Omental fat pad (tissue), 4 donors: Measurements from ENCODE around the gene ZC3H14. TPM values are rescaled to one million over a fixed set of nuclear protein-coding genes. Genes with fewer than 3 reads are reported as not detected.

ENCODE experiments used
- ATAC-seq: fragments of 150-250 bp; one replicate; pipeline ENCODE4 v1.9.1; 2016; ENCODE audit warnings: mild to moderate bottlenecking, moderate library complexity; ENCODE audit not compliant: low FRiP score
- DNase-seq: peaks from one replicate; pipeline ENCODE4 v3.0.0-alpha.2; 2019; ENCODE audit warnings: low spot score
- CTCF ChIP-seq, 3 donors: fragments of 450-650 bp; IDR thresholded peaks; one replicate each; pipeline ENCODE4 v1.5.1; 2016 to 2017; ENCODE audit warnings: antibody characterized with exemption in 3 of 3, mild to moderate bottlenecking in 3 of 3, moderate library complexity in 2 of 3
- total RNA-seq, 4 donors: library from RNA; depleted of rRNA; stranded (reverse); fragments of >200 nt; gene quantifications; one replicate each; pipeline ENCODE4 v1.1.0, GENCODE V29; 2016

The ZC3H14 gene
- total RNA-seq, 4 donors from 2014 or later = 66.2 to 72.8 (median 69.5) TPM

GRCh38 chr14:88590173-88590572 is 27.3 kb downstream of the ZC3H14 start:
- TF ChIP-seq CTCF (IDR thresholded peaks at IDR 0.05) = no peak
- ATAC-seq = no peak
- no peak for DNase-seq

GRCh38 chr14:88592031-88592430 is 29.2 kb downstream of the ZC3H14 start:
- ATAC-seq = no peak

DNA sequence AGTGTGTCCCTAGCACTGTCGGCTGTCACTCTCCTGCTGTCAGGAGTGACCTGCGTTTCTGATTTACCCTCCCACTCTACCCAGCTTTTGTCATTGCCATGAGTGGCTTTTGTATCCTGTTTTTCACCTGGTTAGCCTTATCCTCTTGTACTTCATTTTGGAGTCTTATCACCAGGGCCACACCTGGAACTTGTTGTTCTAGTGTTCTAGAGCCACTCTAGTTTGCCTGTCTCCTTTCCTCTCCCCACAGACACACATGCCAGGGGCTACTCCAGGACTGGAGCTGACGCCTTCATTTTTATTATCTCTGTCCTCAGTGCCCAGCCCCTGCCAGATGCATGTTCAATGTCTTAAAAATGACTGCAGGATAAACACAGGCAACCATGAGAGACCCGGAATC is 34.2 kb downstream of the ZC3H14 start:
- no peak for DNase-seq
- no peak for TF ChIP-seq CTCF (IDR thresholded peaks at IDR 0.05)
- ATAC-seq = no peak

More at GRCh38 chr14:88592031-88592430, 29.2 kb downstream of the ZC3H14 start:
- no peak for TF ChIP-seq CTCF (IDR thresholded peaks at IDR 0.05)
- no peak for DNase-seq

DNA sequence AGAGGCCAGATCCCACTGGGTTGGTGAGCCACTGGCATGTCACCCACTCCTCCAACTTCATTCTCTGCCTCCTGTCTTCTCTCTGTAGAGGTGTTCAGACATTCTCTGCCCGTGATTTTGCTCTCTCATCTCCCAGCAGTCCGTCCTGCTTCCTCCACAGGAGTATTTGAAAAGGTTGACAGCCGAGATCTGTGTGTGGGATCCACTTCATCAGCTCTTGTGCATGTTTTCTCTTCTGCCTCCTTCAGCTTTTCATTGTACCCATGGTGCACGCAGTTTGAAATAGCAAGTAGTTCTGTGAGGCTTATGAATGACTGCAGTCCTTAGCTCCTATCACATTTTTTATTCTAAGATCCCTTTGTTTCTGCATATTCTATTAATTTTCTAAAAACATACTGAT is 34.8 kb downstream of the ZC3H14 start:
- DNase-seq (no peak), ATAC-seq (no peak)
- TF ChIP-seq CTCF (IDR thresholded peaks at IDR 0.05) = no peak

- ATAC-seq = no peak
- DNase-seq = no peak
- TF ChIP-seq CTCF (IDR thresholded peaks at IDR 0.05) = no peak
Observed at GRCh38 chr14:88598097-88598675, 35.3 kb downstream of the ZC3H14 start.

DNA sequence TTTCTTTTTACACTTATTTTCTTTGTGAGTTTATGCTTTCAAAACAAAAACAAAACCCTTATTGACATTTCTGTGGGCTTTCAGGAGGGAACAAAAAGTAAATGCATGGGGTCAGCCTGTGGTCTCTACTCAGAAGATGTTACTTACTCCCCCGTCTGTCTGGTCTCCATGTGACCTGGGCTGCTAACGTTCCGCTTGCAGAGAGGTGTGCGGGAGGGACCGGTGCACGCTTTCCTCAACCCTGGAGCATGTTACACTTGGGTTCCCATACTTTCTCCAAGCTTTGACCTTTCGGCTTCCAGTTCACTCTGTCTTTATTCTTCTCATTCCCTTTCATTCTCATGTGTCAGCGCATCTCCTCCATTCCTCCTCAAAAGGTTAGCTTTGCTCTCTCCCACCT is 36.5 kb downstream of the ZC3H14 start:
- no peak for ATAC-seq

More for the DNA sequence above, 36.5 kb downstream of the ZC3H14 start:
- no peak for TF ChIP-seq CTCF (IDR thresholded peaks at IDR 0.05)
- no peak for DNase-seq
